K562 (cell line): ENCODE data around the gene EFNA5. TPM values are rescaled to one million over a fixed set of nuclear protein-coding genes. Genes with fewer than 3 reads are reported as not detected.

Experiments used
- polyA plus RNA-seq, 8 experiments: library from polyadenylated mRNA; depleted of rRNA in 4 of 8; stranded (reverse) in 5 of 8; unstranded in 3 of 8; fragments of >200 nt; fragmentation: Nextera tagmentation in 2 of 8; fragmentation: Illumina TruSeq in 1 of 8; extraction: Ambion mirVana in 2 of 8; extraction: Trizol in 1 of 8; gene quantifications; 2 replicates each; pipeline versions ENCODE4 v1.2.1 to v1.2.3, GENCODE V29; 2011 to 2014; ENCODE audit warnings: inconsistent platforms in 1 of 8, missing spikeins in 1 of 8
- total RNA-seq, 7 experiments: library from RNA; depleted of rRNA in 6 of 7; stranded (reverse); fragments of >200 nt in 6 of 7; fragmentation: Illumina TruSeq in 2 of 7; extraction: Trizol in 2 of 7; gene quantifications; 2 replicates each; pipeline versions ENCODE4 v1.2.1 to v1.2.3, GENCODE V29; 2011 to 2021; ENCODE audit warnings: low replicate concordance in 1 of 7
- TF ChIP-seq, protein P1 (sequence below): fragments of 450-650 bp; IDR thresholded peaks from 2 replicates; pipeline ENCODE4 v1.6.1; 2016; ENCODE audit warnings: mild to moderate bottlenecking, moderate library complexity

The EFNA5 gene
- total and polyA plus RNA-seq, 9 of the 15 experiments (the other 6 are each of a cell fraction or from before 2014, with no cell fraction given): 0.20 TPM; not detected in 8

DNA sequence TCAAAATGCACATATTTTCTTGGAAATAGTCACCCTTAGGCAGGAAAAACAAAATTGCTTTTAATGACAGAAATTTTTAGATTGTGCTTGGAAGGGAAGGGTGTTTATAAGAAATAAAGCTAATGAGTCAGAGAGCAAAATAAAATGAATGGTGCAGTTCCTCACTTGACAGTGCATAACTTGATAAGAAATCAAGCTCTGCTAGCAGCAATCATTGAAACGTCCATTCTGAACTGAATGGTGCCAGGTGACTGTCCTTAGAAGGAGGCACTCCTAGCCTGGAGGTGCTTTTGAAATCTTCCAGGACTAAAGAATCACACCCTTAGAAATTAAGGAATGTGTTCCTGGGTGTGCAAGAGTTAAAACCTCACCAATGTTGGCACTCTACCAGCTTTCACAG is 202.5 kb downstream of the EFNA5 start (continued):
- TF ChIP-seq, protein P1, sequence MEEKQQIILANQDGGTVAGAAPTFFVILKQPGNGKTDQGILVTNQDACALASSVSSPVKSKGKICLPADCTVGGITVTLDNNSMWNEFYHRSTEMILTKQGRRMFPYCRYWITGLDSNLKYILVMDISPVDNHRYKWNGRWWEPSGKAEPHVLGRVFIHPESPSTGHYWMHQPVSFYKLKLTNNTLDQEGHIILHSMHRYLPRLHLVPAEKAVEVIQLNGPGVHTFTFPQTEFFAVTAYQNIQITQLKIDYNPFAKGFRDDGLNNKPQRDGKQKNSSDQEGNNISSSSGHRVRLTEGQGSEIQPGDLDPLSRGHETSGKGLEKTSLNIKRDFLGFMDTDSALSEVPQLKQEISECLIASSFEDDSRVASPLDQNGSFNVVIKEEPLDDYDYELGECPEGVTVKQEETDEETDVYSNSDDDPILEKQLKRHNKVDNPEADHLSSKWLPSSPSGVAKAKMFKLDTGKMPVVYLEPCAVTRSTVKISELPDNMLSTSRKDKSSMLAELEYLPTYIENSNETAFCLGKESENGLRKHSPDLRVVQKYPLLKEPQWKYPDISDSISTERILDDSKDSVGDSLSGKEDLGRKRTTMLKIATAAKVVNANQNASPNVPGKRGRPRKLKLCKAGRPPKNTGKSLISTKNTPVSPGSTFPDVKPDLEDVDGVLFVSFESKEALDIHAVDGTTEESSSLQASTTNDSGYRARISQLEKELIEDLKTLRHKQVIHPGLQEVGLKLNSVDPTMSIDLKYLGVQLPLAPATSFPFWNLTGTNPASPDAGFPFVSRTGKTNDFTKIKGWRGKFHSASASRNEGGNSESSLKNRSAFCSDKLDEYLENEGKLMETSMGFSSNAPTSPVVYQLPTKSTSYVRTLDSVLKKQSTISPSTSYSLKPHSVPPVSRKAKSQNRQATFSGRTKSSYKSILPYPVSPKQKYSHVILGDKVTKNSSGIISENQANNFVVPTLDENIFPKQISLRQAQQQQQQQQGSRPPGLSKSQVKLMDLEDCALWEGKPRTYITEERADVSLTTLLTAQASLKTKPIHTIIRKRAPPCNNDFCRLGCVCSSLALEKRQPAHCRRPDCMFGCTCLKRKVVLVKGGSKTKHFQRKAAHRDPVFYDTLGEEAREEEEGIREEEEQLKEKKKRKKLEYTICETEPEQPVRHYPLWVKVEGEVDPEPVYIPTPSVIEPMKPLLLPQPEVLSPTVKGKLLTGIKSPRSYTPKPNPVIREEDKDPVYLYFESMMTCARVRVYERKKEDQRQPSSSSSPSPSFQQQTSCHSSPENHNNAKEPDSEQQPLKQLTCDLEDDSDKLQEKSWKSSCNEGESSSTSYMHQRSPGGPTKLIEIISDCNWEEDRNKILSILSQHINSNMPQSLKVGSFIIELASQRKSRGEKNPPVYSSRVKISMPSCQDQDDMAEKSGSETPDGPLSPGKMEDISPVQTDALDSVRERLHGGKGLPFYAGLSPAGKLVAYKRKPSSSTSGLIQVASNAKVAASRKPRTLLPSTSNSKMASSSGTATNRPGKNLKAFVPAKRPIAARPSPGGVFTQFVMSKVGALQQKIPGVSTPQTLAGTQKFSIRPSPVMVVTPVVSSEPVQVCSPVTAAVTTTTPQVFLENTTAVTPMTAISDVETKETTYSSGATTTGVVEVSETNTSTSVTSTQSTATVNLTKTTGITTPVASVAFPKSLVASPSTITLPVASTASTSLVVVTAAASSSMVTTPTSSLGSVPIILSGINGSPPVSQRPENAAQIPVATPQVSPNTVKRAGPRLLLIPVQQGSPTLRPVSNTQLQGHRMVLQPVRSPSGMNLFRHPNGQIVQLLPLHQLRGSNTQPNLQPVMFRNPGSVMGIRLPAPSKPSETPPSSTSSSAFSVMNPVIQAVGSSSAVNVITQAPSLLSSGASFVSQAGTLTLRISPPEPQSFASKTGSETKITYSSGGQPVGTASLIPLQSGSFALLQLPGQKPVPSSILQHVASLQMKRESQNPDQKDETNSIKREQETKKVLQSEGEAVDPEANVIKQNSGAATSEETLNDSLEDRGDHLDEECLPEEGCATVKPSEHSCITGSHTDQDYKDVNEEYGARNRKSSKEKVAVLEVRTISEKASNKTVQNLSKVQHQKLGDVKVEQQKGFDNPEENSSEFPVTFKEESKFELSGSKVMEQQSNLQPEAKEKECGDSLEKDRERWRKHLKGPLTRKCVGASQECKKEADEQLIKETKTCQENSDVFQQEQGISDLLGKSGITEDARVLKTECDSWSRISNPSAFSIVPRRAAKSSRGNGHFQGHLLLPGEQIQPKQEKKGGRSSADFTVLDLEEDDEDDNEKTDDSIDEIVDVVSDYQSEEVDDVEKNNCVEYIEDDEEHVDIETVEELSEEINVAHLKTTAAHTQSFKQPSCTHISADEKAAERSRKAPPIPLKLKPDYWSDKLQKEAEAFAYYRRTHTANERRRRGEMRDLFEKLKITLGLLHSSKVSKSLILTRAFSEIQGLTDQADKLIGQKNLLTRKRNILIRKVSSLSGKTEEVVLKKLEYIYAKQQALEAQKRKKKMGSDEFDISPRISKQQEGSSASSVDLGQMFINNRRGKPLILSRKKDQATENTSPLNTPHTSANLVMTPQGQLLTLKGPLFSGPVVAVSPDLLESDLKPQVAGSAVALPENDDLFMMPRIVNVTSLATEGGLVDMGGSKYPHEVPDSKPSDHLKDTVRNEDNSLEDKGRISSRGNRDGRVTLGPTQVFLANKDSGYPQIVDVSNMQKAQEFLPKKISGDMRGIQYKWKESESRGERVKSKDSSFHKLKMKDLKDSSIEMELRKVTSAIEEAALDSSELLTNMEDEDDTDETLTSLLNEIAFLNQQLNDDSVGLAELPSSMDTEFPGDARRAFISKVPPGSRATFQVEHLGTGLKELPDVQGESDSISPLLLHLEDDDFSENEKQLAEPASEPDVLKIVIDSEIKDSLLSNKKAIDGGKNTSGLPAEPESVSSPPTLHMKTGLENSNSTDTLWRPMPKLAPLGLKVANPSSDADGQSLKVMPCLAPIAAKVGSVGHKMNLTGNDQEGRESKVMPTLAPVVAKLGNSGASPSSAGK: no peak
